ENCODE data around the gene PLEKHG2. TPM values are rescaled to one million over a fixed set of nuclear protein-coding genes. Genes with fewer than 3 reads are reported as not detected.

The PLEKHG2 gene
- total and polyA plus RNA-seq, 5 donors, result 11.3 to 29.5 (median 15.5) TPM

DNA sequence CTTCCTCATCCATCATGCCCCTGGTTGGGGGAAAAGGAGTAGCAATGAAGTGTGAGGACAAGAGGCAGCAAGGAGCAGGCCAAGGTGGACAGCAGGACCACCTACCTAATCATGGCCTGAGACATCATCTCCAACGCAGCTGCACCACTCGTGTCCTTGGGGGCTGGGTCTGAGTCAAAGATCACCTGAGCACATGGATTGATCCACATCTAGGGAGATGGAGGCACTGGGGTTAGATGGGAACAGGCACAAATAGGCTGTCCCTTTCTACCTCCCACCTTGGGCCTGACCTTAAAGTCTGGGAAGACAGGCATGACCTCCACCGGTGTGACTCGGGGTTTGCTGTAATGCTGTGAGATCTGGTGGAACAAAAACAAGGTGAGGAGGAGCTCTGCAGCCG, 23.8 kb upstream of the PLEKHG2 start:
- intact Hi-C loops (cut with DNase I), result no loop called here
- Histone ChIP-seq H3K4me1 (ENCODE audit: control insufficient read depth, insufficient read depth, low read length) (peaks cover 2% of the 10 kb centered on the region), H3K4me3 (ENCODE audit: low read length) (no peak overlapping the region), H3K9me3 (ENCODE audit: control insufficient read depth, low read length) (no peaks in the 10 kb centered on the region), H3K27ac (ENCODE audit: low read length) (no peak overlapping the region), H3K27me3 (ENCODE audit: control insufficient read depth, insufficient read depth) (no peaks in the 10 kb centered on the region)
- DNase-seq, result peak in 1 of 3 donors; percentile 8
- 86% methylated on average over 5 of the region's 5 CpGs for WGBS
- no peak for ATAC-seq

DNA sequence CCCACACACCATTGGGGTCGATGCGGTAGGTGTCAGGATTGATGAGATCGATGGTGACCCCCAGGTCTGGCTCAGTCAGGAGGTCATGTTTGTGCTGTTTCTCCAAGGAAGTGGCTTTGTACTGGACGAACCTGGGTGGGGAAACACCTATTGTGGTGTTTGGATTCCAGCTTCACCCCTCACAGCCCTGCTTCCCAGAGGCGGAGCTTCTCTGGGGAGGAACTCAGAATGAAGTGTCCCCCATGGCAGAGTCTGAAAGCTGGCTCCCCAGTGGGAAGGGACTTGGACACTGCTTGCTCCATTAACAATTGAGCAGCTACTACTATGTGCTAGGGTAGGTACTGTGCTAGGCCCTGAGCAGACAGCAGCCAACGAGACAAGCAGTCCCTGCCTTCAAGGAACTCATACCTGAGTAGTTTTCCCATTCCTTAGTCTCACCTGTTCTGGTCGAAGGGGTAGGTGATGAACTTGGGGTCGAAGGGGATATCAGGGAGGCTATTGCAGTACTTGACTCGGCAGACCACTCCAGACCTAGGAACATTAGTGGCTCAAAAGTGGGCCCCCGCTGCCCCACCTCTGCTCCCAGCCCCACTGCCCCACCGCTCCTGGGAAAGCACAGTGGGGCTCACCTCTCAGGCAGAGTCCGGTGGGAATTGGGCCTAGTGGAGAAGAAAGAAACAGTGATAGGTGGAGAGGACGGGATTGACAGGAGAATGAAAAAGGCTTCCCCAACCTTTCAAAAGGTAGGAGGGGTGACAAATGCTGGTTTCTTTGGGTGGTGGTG, 22.6 kb upstream of the PLEKHG2 start:
- ATAC-seq (no peak), DNase-seq (peak in 1 of 3 donors; percentile 54)
- 68% methylated on average over 13 of the region's 13 CpGs for WGBS
- no peaks in the 10 kb centered on the region for H3K9me3 ChIP-seq (ENCODE audit: control insufficient read depth, low read length)
- H3K27ac ChIP-seq (ENCODE audit: low read length), result peak overlapping the region; percentile 32
- intact Hi-C loops (cut with DNase I), result no loop called here
- peak overlapping the region; percentile 60 for H3K4me3 ChIP-seq (ENCODE audit: low read length)
- H3K27me3 ChIP-seq (ENCODE audit: control insufficient read depth, insufficient read depth), result no peaks in the 10 kb centered on the region
- H3K4me1 ChIP-seq (ENCODE audit: control insufficient read depth, insufficient read depth, low read length), result peaks cover 2% of the 10 kb centered on the region

GRCh38 chr19:39390451-39390750, 22.1 kb upstream of the PLEKHG2 start:
- Histone ChIP-seq H3K4me3 (ENCODE audit: low read length) (peak overlapping the region; percentile 60), H3K4me1 (ENCODE audit: control insufficient read depth, insufficient read depth, low read length) (peaks cover 2% of the 10 kb centered on the region), H3K9me3 (ENCODE audit: control insufficient read depth, low read length) (no peaks in the 10 kb centered on the region), H3K27ac (ENCODE audit: low read length) (peak overlapping the region; percentile 85), H3K27me3 (ENCODE audit: control insufficient read depth, insufficient read depth) (no peaks in the 10 kb centered on the region)
- DNase-seq (no peak), ATAC-seq (no peak)
- under 1% methylated on average over 10 of the region's 10 CpGs for WGBS
- intact Hi-C loops (cut with DNase I), result no loop called here

- WGBS, result under 1% methylated on average over 60 of the region's 60 CpGs
- Histone ChIP-seq H3K27ac (ENCODE audit: low read length) (peak within 1 kb of the TSS; percentile 96), H3K4me3 (ENCODE audit: low read length) (peak within 1 kb of the TSS; percentile 96), H3K4me1 (ENCODE audit: control insufficient read depth, insufficient read depth, low read length) (peaks cover 2% of the 10 kb centered on the region), H3K9me3 (ENCODE audit: control insufficient read depth, low read length) (no peaks in the 10 kb centered on the region), H3K27me3 (ENCODE audit: control insufficient read depth, insufficient read depth) (no peaks in the 10 kb centered on the region)
- intact Hi-C loops (cut with DNase I), result no loop called here
- ATAC-seq, result peak; percentile 96 to 97
- peak; percentile 97 to 98 (median 98) for DNase-seq
Measured at GRCh38 chr19:39390751-39391437, 21.6 kb upstream of the PLEKHG2 start, which contains the start of the genes MED29 and PAF1. MED29 (plus strand) TSS chr19:39391378; CDS start chr19:39391423, 45 bp downstream. PAF1 (minus strand) TSS chr19:39391106; CDS start chr19:39390864, 242 bp downstream.

DNA sequence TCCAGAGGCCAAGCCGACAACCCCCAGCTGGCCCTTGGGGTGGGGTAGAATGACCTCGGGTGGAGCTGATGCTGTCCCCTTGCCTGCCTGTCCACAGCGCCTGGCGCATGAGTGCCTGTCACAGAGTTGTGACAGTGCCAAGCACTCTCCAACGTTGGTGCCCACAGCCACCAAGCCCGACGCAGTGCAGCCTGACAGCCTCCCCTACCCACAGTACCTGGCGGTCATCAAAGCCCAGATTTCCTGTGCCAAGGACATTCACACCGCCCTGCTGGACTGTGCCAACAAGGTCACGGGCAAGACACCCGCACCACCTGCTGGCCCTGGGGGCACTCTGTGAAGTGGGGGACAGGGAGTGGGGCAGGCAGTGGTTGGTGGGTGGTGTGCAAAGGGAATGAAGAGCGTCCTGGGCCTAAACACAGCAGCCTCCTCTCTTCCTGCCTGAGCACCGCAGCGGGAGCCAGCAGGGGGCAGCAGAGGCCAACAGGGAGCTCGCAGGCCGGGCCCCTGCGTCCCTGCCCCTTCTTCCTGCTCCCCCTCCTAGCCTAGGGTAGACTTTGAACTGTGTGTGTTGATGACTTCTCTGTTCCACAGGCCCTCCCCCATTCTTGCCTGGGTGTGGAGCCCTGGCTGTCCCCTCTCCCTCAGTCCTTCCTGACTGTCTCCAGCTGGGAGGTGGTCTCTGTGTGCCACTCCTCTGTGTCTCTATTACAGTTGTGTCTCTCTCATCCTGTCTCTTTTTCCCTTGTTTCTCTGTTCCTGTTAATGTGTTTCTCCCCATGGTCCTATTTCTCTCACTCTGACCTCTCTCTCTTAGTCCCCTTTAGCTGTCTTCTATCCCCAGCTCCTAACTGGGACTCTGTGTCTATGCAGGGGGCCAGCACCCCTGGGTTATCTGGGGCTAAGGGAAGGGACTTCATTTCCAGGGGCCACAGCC, 14.8 kb upstream of the PLEKHG2 start:
- intact Hi-C loops (cut with DNase I), result no loop called here
- peak; percentile 82 for ATAC-seq
- Histone ChIP-seq H3K27ac (ENCODE audit: low read length) (peak overlapping the region; percentile 34), H3K27me3 (ENCODE audit: control insufficient read depth, insufficient read depth) (no peaks in the 10 kb centered on the region), H3K4me1 (ENCODE audit: control insufficient read depth, insufficient read depth, low read length) (peaks cover 4% of the 10 kb centered on the region), H3K9me3 (ENCODE audit: control insufficient read depth, low read length) (no peaks in the 10 kb centered on the region), H3K4me3 (ENCODE audit: low read length) (no peak overlapping the region)
- DNase-seq, result peak; percentile 90 to 97 (median 97)
- WGBS, result 27% methylated on average over 17 of the region's 17 CpGs

DNA sequence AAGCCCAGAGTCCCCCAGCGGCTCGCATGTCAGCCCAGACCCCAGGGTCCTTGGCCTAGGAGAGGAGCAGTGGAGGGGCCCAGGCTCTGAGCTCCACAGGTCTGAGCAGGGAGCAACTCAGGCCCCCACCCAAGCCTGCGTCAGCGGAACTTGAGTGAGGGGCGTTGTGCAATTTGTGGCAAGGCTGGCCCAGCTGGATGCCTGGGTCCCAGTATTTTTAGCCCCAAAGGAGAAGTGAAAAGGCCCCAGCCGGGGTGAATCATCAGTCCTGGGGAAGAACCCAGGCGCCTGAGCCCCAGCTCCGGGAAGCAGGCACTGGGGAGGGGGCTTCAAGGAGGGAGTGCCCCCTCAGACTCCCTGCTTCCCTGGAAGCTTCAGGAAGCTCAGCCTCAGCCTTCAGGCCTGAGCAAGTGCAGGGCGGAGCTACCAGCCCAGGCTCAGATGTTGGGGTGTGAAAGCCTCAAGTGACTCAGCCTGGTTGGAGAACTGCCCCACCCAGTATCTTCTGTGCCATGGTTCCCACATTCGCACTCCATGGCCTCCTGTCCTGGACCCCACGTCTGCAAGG, 14.1 kb upstream of the PLEKHG2 start:
- intact Hi-C loops (cut with DNase I), result no loop called here
- Histone ChIP-seq H3K27ac (ENCODE audit: low read length) (peak overlapping the region; percentile 62), H3K9me3 (ENCODE audit: control insufficient read depth, low read length) (no peaks in the 10 kb centered on the region), H3K4me3 (ENCODE audit: low read length) (no peak overlapping the region), H3K4me1 (ENCODE audit: control insufficient read depth, insufficient read depth, low read length) (peaks cover 4% of the 10 kb centered on the region), H3K27me3 (ENCODE audit: control insufficient read depth, insufficient read depth) (no peaks in the 10 kb centered on the region)
- DNase-seq, result peak; percentile 84 to 90 (median 88)
- WGBS, result 77% methylated on average over 11 of the region's 11 CpGs
- peak; percentile 6 to 20 for ATAC-seq

GRCh38 chr19:39399668-39400050, 12.8 kb upstream of the PLEKHG2 start:
- H3K4me1 ChIP-seq (ENCODE audit: control insufficient read depth, insufficient read depth, low read length), result peaks cover 4% of the 10 kb centered on the region
- no peak overlapping the region for H3K27ac ChIP-seq (ENCODE audit: low read length)
- H3K4me3 ChIP-seq (ENCODE audit: low read length), result no peak overlapping the region
- intact Hi-C loops (cut with DNase I), result no loop called here
- ATAC-seq, result no peak
- WGBS, result 93% methylated on average over 4 of the region's 4 CpGs
- H3K9me3 ChIP-seq (ENCODE audit: control insufficient read depth, low read length), result no peaks in the 10 kb centered on the region
- no peaks in the 10 kb centered on the region for H3K27me3 ChIP-seq (ENCODE audit: control insufficient read depth, insufficient read depth)
- peak in 2 of 3 donors; percentile 8 to 55 for DNase-seq

- H3K4me3 ChIP-seq (ENCODE audit: low read length), result no peak overlapping the region
- ATAC-seq, result no peak
- WGBS, result 92% methylated on average over 4 of the region's 4 CpGs
- H3K27me3 ChIP-seq (ENCODE audit: control insufficient read depth, insufficient read depth), result no peaks in the 10 kb centered on the region
- H3K27ac ChIP-seq (ENCODE audit: low read length), result no peak overlapping the region
- DNase-seq, result peak in 1 of 3 donors; percentile 7
- H3K9me3 ChIP-seq (ENCODE audit: control insufficient read depth, low read length), result no peaks in the 10 kb centered on the region
- H3K4me1 ChIP-seq (ENCODE audit: control insufficient read depth, insufficient read depth, low read length), result peaks cover 4% of the 10 kb centered on the region
- intact Hi-C loops (cut with DNase I), result no loop called here
Measured at GRCh38 chr19:39400061-39400460, 12.4 kb upstream of the PLEKHG2 start.

GRCh38 chr19:39401070-39401548, 11.4 kb upstream of the PLEKHG2 start:
- 57% methylated on average over 4 of the region's 4 CpGs for WGBS
- no peaks in the 10 kb centered on the region for H3K9me3 ChIP-seq (ENCODE audit: control insufficient read depth, low read length)
- ATAC-seq (no peak), DNase-seq (peak in 1 of 3 donors; percentile 55)
- intact Hi-C loops (cut with DNase I), result no loop called here
- peaks cover 4% of the 10 kb centered on the region for H3K4me1 ChIP-seq (ENCODE audit: control insufficient read depth, insufficient read depth, low read length)
- H3K27ac ChIP-seq (ENCODE audit: low read length), result peak overlapping the region; percentile 97
- H3K4me3 ChIP-seq (ENCODE audit: low read length), result no peak overlapping the region
- no peaks in the 10 kb centered on the region for H3K27me3 ChIP-seq (ENCODE audit: control insufficient read depth, insufficient read depth)

GRCh38 chr19:39401549-39402345, 10.7 kb upstream of the PLEKHG2 start:
- ATAC-seq (no peak), DNase-seq (peak in 2 of 3 donors; percentile 47 to 82)
- peaks cover 4% of the 10 kb centered on the region for H3K4me1 ChIP-seq (ENCODE audit: control insufficient read depth, insufficient read depth, low read length)
- H3K27ac ChIP-seq (ENCODE audit: low read length), result peak overlapping the region; percentile 97
- no peaks in the 10 kb centered on the region for H3K9me3 ChIP-seq (ENCODE audit: control insufficient read depth, low read length)
- no peak overlapping the region for H3K4me3 ChIP-seq (ENCODE audit: low read length)
- intact Hi-C loops (cut with DNase I), result no loop called here
- H3K27me3 ChIP-seq (ENCODE audit: control insufficient read depth, insufficient read depth), result no peaks in the 10 kb centered on the region
- 46% methylated on average over 25 of the region's 25 CpGs for WGBS

All from right cardiac atrium (tissue), 5 donors.